GM19193 (cell line): ENCODE results near the gene SLC1A2.

Experiments used
- POLR2A ChIP-seq: IDR thresholded peaks from 4 replicates; pipeline ENCODE4 v1.6.1; 2011; ENCODE audit not compliant: insufficient read depth, insufficient read length; ENCODE audit errors: extremely low read depth

Gene SLC1A2

GRCh38 chr11:35250621-35251020 lies 168.7 kb downstream of the SLC1A2 start:
- no peak for TF ChIP-seq POLR2A

GRCh38 chr11:35250192-35250591 lies 169.2 kb downstream of the SLC1A2 start:
- no peak for TF ChIP-seq POLR2A

GRCh38 chr11:35248558-35249323 lies 170.6 kb downstream of the SLC1A2 start:
- TF ChIP-seq POLR2A = no peak

- TF ChIP-seq POLR2A = no peak
Measured at GRCh38 chr11:35247863-35248262, 171.5 kb downstream of the SLC1A2 start.

- no peak for TF ChIP-seq POLR2A
Measured at GRCh38 chr11:35247428-35247827, 171.9 kb downstream of the SLC1A2 start.

- TF ChIP-seq POLR2A = no peak
Measured at GRCh38 chr11:35246745-35247144, 172.6 kb downstream of the SLC1A2 start.

GRCh38 chr11:35245786-35246185 lies 173.6 kb downstream of the SLC1A2 start:
- TF ChIP-seq POLR2A = no peak

GRCh38 chr11:35245056-35245455 lies 174.3 kb downstream of the SLC1A2 start:
- no peak for TF ChIP-seq POLR2A

- TF ChIP-seq POLR2A = no peak
Measured at GRCh38 chr11:35243774-35244173, 175.6 kb downstream of the SLC1A2 start.

- no peak for TF ChIP-seq POLR2A
Measured at GRCh38 chr11:35242412-35243242, 176.7 kb downstream of the SLC1A2 start.

GRCh38 chr11:35241531-35241930 lies 177.8 kb downstream of the SLC1A2 start:
- TF ChIP-seq POLR2A = no peak

- TF ChIP-seq POLR2A = no peak
Measured at GRCh38 chr11:35241083-35241482, 178.3 kb downstream of the SLC1A2 start.

GRCh38 chr11:35239471-35240075 lies 179.8 kb downstream of the SLC1A2 start:
- no peak for TF ChIP-seq POLR2A

GRCh38 chr11:35238882-35239281 lies 180.5 kb downstream of the SLC1A2 start:
- TF ChIP-seq POLR2A = no peak

GRCh38 chr11:35237860-35238715 lies 181.3 kb downstream of the SLC1A2 start:
- TF ChIP-seq POLR2A = no peak

- no peak for TF ChIP-seq POLR2A
Measured at GRCh38 chr11:35237351-35237750, 182.0 kb downstream of the SLC1A2 start.

- no peak for TF ChIP-seq POLR2A
Measured at GRCh38 chr11:35236667-35237003, 182.7 kb downstream of the SLC1A2 start.
